HG02571 (cell line): Measurements from ENCODE around the gene NMT1.
"Not testable (repeated sequence)": the region's sequence is repeated elsewhere in the genome, so short reads cannot be mapped to it uniquely, and the experiment has no call there.

Experiments
- ATAC-seq: cut with Tn5 transposase; IDR thresholded peaks from one replicate; pipeline ENCODE4 v1.9.1; 2021; ENCODE audit warnings: mild to moderate bottlenecking, moderate library complexity; ENCODE audit not compliant: unreplicated experiment

NMT1 gene

DNA sequence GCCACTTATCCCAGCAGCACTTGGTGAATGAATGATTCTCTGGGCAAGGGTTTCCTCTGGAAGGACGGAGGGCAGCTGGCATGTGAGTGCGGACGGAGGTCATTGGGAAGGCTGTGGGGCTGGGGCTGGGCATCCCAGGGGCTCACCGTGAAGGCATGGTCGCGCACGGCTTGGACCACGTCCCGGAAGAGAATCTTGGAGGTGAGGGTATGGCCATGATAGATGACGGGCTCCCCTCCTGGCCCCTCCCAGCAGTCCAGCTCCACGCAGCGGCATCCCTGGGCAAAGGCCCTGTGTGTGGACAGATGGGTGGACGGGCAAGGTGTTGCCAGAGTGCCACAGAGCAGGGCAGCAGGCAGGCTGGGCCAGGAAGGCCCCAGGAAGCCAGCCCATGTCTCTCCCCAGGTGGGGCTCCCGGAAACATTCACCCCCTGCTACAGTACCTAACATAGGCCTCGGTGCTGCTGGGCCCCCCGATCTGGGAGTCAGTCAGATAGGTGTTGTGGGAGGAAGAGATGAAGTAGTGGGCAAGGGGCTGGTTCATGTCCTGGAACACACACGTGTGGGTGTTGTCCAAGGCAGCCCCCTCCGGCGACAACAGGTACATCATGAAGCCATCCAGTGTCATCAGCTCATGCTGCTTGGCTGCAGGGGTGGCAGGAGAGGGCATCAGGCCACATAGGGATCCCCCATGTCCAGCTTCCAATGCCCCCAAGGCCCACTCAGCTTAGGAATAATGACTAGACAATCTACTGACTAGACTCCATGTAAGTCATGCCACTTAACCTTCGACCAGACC is 56.9 kb downstream of the NMT1 start:
- no peak for ATAC-seq

DNA sequence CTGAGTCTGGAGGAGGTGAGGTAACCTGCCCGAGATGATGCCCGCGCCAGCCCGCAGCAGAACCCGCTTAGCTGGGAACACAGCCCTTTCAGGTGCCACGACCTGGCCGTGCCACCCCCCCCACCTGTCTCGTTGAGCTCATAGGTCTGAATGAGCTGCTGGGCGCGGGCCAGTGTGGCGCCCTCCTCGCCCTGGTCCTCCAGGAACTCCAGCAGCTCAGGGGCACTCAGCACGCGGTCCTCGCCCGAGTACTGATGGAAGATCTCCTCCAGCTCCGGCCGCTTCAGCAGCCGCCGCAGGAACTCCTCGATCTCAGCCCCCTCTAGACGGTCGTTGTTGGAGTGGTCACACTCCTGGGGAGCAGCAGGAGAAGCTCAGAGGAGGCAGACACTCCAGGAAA is 57.6 kb downstream of the NMT1 start:
- ATAC-seq = no peak

DNA sequence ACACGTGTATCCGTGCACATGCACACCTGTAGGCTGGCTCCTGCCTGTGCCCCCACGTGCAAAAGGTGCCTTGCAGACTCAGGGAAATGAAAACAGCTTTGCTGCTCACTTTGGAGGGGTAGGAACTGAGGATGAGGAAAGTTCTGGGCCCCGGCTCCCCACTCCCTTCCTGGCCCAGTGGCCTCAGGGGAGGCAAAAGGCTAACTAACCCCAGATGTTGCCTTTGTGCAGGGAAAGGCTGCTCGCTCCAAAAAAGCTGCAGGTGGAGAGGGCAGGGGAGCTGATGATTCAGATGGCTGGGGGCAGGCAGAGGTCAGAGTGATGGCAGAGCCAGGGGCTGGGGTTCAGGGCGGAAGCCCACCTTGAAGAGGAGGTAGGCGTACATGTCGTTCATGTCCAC is 58.8 kb downstream of the NMT1 start:
- no peak for ATAC-seq

- no peak for ATAC-seq
Measured at GRCh38 chr17:45120558-45120957, 59.4 kb downstream of the NMT1 start.

DNA sequence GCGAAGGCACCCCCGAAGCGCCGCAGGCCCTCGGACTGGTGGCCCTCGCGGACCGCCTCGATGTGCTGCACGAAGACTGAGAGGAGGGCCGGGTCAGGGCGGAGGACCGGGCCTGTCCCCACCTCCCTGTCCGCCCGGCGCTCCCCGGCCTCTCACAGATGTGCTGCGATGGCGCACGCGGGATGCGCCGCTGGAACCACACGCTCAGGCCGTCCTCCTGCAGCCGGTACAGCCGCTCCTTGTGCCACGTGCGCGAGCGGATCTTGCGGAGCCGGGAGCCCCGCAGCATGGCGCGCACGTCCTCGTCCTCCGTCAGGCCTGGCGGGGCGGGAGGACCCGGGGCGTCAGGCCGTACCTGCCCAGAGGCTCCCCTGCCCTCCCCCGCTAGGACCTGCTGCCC is 59.9 kb downstream of the NMT1 start:
- no peak for ATAC-seq

DNA sequence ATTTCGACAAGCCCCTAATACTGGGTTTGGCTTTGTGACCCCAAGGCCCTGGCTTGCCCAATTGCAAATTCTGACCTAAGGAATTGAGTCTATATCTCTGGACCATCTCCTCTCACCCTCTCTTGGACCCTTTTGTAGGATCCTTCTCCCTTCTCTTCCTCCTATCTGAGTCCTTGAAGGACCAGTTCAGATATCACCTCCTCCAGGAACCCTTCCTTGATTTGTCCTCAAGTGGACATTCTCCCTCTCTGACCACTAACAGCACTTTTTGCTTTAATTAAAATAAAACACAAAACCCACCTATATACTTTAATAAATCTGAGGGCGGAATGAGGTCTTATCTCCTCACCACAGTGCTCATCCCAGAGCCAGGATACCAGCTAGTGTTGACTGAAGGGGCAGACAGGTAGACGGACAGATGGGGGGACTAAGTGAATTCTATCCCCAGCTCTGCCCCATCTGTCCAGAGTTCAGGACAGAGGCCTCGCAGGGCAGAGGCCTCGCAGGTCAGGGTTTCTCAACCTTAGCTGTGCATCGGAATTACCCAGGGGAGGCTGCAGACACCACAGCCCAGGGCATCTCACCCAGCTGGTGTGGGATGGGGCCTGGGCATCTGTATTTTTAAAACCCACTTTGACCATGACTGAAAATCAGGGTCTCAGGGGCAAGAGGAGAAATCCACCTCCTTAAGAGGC is 62.1 kb downstream of the NMT1 start:
- no peak for ATAC-seq

GRCh38 chr17:45123930-45124796 is 63.0 kb downstream of the NMT1 start:
- no peak for ATAC-seq

- not testable (repeated sequence) for ATAC-seq
Measured at GRCh38 chr17:45124797-45125122, 63.6 kb downstream of the NMT1 start.

- ATAC-seq = no peak
Measured at GRCh38 chr17:45125509-45125908, 64.4 kb downstream of the NMT1 start.

GRCh38 chr17:45127207-45127547 is 66.1 kb downstream of the NMT1 start:
- no peak for ATAC-seq

DNA sequence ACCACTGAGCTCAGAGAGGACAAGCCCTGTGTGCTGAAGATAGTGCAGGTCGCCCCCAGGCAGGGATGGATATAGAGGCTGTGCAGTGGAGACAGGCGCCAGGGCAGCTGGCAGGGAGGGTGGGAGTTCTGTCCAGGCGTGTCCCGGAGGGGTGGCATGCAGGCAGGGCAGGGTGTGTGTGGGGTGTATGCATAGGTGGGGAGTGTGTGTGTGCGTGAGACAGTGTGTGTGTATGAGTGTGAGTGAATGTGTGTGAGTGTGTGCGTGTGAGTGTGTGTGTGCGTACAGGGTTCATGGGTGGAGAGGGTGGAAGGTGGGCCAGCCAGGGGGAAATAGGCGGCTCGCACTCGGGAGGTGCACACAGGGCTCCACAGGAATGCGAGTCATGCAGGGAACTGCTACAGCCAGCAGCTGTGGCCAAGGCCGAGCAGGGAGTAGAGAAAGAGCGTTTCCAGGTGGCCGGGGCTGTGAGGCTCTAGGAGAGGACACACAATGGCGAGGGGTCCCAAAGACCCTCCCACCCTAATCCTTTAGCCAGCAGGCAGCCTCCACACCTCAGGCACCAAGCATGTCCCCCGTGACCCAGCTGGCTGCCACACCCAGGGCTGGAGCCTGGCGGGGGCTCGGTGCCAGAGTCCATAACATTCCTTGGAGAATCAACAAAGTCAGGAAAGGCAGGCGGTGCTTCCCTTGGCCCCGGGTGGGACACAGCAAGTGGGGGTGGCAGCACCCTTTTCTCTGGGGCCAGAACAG is 66.6 kb downstream of the NMT1 start:
- no peak for ATAC-seq

DNA sequence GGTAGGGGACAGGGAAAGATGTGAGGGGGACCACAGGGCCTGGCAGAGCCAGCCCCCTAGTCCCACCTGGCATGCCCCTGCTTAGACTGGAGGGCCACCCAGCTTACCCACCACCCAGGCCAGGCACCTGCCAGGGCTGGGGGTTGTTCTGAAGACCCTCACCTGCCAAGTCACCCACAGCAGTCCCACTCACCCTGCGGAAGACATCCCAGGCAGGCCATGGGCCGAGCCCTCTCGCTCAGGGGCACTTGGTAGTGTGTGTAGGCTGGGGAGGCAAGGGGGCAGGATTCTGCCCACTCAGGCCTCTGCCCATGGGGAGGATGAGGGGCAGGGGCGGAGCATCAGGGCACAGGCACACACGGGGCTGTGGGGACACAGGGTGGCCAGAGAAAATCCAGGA is 67.2 kb downstream of the NMT1 start:
- ATAC-seq = no peak

- ATAC-seq = no peak
Measured at GRCh38 chr17:45128989-45129388, 67.9 kb downstream of the NMT1 start.

- ATAC-seq = no peak
Measured at GRCh38 chr17:45129426-45129939, 68.4 kb downstream of the NMT1 start.

GRCh38 chr17:45129940-45130680 is 69.0 kb downstream of the NMT1 start:
- ATAC-seq = no peak

GRCh38 chr17:45130681-45131615 is 69.8 kb downstream of the NMT1 start:
- no peak for ATAC-seq

DNA sequence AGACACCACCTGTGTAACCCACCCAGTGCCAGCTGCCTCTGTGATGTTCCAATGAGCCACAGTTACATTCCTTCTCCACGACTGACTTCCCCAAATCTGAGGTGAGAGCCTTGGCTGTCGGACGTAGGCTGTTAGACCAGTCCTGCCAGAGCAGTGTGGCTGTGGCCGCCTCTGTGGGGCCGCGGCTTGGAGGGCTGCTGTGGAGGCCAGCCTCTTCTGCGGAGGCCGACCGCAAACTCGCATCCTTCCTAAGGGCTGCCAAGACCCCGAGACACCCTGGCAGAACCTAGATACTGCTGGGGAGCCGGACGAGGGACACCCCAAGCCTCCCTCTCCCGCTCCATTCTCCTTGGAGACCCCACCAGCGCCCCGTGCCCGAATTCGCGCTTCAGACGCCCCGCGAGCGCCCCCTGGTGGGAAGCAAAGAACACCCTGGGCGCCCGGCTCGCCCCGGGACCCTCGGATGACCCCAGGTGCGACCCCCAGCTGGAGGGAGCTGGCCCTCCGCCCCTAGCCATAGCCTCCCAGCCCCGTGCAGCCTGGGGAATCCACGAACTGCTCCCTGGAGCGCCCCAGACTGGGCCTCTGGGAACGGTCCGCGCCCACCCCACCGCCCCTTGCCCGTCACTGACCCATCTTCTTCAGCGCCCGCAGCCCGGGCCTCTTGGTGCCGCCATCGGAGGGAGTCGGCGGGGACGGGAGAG is 70.7 kb downstream of the NMT1 start:
- no peak for ATAC-seq

DNA sequence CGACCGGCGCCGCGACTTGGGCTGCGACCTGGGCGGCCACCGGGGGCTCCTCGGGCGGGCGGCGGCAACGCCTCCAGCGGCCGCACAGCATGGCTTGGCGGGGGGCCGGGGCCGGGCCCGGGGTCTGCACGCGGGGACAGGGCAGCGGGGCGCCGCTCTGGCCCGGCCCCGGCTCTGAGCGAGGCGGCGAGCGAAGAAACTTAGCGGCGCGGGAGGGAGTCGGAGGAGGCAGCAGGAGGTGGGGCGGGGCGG is 71.1 kb downstream of the NMT1 start, which contains the start of gene PLCD3:
TSS of gene PLCD3 (minus strand) at position 196 of the 252 bp plus-strand sequence. CDS start at position 91, 105 bp downstream.
- no peak for ATAC-seq
